ENCODE data around the gene KIAA1328. TPM values are rescaled to one million over a fixed set of nuclear protein-coding genes. Genes with fewer than 3 reads are reported as not detected.

The KIAA1328 gene
- polyA plus RNA-seq, 1 donor (not counting 4 experiments of a cell fraction or from before 2014, with no cell fraction given): 5.5 TPM

GRCh38 chr18:37266290-37266689 lies 437.4 kb downstream of the KIAA1328 start:
- dilution Hi-C loops (cut with MboI; ENCODE audit: extremely low pct_ligation_motif_present, low sequenced_read_pairs): no loop called here
- TF ChIP-seq EZH2 (IDR thresholded peaks at IDR 0.05; ENCODE audit: low read length) (no peak), CTCF (optimal IDR thresholded peaks at IDR 0.05 in 1 of 3, IDR thresholded peaks at IDR 0.05 in 1 of 3, conservative IDR thresholded peaks at IDR 0.05 in 1 of 3; ENCODE audit: extremely low read depth in 1 of 3, insufficient read depth in 2 of 3, low read length in 3 of 3) (peak; percentile 8 to 13 (median 13))
- H3K9ac ChIP-seq (ENCODE audit: control insufficient read depth, extremely low read depth, insufficient read depth, low read length): no peak overlapping the region
- H3K4me1 ChIP-seq (ENCODE audit: control insufficient read depth, extremely low read depth, insufficient read depth, low read length): no peaks in the 10 kb centered on the region
- no peak overlapping the region for H3K4me2 ChIP-seq (ENCODE audit: control insufficient read depth, extremely low read depth, insufficient read depth, low read depth, low read length)
- DNase-seq (ENCODE audit: low read depth, low spot score) (no peak), FAIRE-seq (no peak)
- H3K27me3 ChIP-seq (ENCODE audit: control insufficient read depth, extremely low read depth, insufficient read depth, low read length): peaks cover 3% of the 10 kb centered on the region
- H2AFZ ChIP-seq (ENCODE audit: control insufficient read depth, low read length): no peak overlapping the region
- no peak overlapping the region for H3K27ac ChIP-seq (ENCODE audit: control insufficient read depth, insufficient read depth, low read length)
- H3K79me2 ChIP-seq (ENCODE audit: control insufficient read depth, insufficient read depth, low read length): no peaks in the 10 kb centered on the region
- H3K36me3 ChIP-seq (ENCODE audit: control insufficient read depth in 2 of 2, extremely low read depth in 1 of 2, insufficient read depth in 2 of 2, low read length in 2 of 2): no peaks in the 10 kb centered on the region
- H4K20me1 ChIP-seq (ENCODE audit: control insufficient read depth, extremely low read depth, insufficient read depth, low read length): no peaks in the 10 kb centered on the region
- no peaks in the 10 kb centered on the region for H3K9me1 ChIP-seq (ENCODE audit: control insufficient read depth, extremely low read depth, insufficient read depth, low read length)
- H3K4me3 ChIP-seq (ENCODE audit: control insufficient read depth in 2 of 3, extremely low read depth in 1 of 3, insufficient read depth in 2 of 3, low read depth in 1 of 3, low read length in 3 of 3): no peak overlapping the region
- no peaks in the 10 kb centered on the region for H3K9me3 ChIP-seq (ENCODE audit: control insufficient read depth, low read depth, low read length)

- no peaks in the 10 kb centered on the region for H3K36me3 ChIP-seq (ENCODE audit: control insufficient read depth in 2 of 2, extremely low read depth in 1 of 2, insufficient read depth in 2 of 2, low read length in 2 of 2)
- FAIRE-seq (peak; percentile 53), DNase-seq (ENCODE audit: low read depth, low spot score) (no peak)
- H4K20me1 ChIP-seq (ENCODE audit: control insufficient read depth, extremely low read depth, insufficient read depth, low read length): no peaks in the 10 kb centered on the region
- H3K79me2 ChIP-seq (ENCODE audit: control insufficient read depth, insufficient read depth, low read length): no peaks in the 10 kb centered on the region
- no peak overlapping the region for H3K4me2 ChIP-seq (ENCODE audit: control insufficient read depth, extremely low read depth, insufficient read depth, low read depth, low read length)
- H2AFZ ChIP-seq (ENCODE audit: control insufficient read depth, low read length): no peak overlapping the region
- no peaks in the 10 kb centered on the region for H3K9me1 ChIP-seq (ENCODE audit: control insufficient read depth, extremely low read depth, insufficient read depth, low read length)
- H3K4me1 ChIP-seq (ENCODE audit: control insufficient read depth, extremely low read depth, insufficient read depth, low read length): no peaks in the 10 kb centered on the region
- no peak overlapping the region for H3K4me3 ChIP-seq (ENCODE audit: control insufficient read depth in 2 of 3, extremely low read depth in 1 of 3, insufficient read depth in 2 of 3, low read depth in 1 of 3, low read length in 3 of 3)
- H3K9me3 ChIP-seq (ENCODE audit: control insufficient read depth, low read depth, low read length): no peaks in the 10 kb centered on the region
- TF ChIP-seq CTCF (optimal IDR thresholded peaks at IDR 0.05 in 1 of 3, IDR thresholded peaks at IDR 0.05 in 1 of 3, conservative IDR thresholded peaks at IDR 0.05 in 1 of 3; ENCODE audit: extremely low read depth in 1 of 3, insufficient read depth in 2 of 3, low read length in 3 of 3) (no peak), EZH2 (IDR thresholded peaks at IDR 0.05; ENCODE audit: low read length) (peak; percentile 15)
- dilution Hi-C loops (cut with MboI; ENCODE audit: extremely low pct_ligation_motif_present, low sequenced_read_pairs): no loop called here
- peaks cover 27% of the 10 kb centered on the region for H3K27me3 ChIP-seq (ENCODE audit: control insufficient read depth, extremely low read depth, insufficient read depth, low read length)
- no peak overlapping the region for H3K27ac ChIP-seq (ENCODE audit: control insufficient read depth, insufficient read depth, low read length)
- no peak overlapping the region for H3K9ac ChIP-seq (ENCODE audit: control insufficient read depth, extremely low read depth, insufficient read depth, low read length)
Measured at GRCh38 chr18:37270038-37270665, 441.2 kb downstream of the KIAA1328 start.
